ENCODE results near the gene TANGO2.

TANGO2 gene

DNA sequence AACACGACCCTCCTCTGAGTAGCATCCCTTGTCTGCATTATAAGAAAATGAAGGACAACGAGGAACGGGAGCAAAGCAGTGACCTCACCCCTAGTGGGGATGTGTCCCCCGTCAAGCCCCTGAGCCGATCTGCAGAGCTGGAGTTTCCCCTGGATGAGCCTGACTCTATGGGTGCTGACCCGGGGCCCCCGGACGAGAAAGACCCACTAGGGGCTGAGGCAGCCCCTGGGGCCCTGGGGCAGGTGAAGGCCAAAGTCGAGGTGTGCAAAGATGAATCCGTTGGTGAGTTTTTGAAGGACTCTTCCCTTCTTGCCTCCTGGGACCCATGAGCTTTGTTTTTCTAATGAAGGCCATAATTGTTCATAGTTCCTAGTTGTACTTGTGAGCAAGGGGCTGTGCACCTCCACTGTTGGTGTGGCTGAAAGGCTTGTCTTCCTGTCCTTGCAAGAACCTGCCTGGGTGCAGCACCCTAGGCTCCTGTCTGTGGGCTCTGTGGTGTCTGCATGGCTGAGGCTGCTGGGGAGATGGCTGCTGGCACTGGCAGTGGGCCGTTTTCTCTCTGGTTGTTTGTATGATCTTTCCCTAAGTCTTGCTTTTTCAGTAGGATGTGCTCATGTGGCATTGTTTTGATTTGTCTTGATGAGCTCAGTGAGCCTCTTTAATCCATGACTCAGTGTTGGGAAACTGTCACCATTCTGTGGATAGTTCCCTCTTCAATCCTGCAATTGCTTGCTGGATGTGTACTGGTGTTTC, 69.2 kb downstream of the TANGO2 start:
- DNase-seq, result no peak

DNA sequence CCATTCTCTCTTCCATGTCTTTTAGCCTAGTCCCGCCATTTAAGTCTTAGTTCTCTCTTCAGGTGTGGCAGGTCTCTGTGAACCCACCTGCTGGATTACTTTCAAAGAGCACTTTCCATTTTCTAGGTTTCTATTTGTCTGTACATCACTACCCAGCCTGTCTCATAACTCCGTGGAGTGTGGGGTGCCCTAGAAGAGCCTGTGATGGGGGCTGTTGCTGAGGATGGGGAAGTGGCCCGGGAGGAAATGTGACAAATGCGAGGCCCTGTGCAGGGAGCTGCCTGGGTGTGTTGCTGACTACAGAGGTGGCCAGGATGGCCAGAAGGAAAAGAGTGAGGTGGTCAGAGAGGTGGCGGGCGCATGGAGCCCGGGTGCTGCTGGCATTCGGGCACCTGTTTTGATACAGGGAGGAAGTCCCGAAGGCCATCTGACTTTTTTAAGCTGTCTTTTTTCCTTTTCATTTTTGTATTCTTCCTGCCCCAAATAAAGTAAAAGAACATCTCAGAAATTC, 69.9 kb downstream of the TANGO2 start:
- no peak for DNase-seq

DNA sequence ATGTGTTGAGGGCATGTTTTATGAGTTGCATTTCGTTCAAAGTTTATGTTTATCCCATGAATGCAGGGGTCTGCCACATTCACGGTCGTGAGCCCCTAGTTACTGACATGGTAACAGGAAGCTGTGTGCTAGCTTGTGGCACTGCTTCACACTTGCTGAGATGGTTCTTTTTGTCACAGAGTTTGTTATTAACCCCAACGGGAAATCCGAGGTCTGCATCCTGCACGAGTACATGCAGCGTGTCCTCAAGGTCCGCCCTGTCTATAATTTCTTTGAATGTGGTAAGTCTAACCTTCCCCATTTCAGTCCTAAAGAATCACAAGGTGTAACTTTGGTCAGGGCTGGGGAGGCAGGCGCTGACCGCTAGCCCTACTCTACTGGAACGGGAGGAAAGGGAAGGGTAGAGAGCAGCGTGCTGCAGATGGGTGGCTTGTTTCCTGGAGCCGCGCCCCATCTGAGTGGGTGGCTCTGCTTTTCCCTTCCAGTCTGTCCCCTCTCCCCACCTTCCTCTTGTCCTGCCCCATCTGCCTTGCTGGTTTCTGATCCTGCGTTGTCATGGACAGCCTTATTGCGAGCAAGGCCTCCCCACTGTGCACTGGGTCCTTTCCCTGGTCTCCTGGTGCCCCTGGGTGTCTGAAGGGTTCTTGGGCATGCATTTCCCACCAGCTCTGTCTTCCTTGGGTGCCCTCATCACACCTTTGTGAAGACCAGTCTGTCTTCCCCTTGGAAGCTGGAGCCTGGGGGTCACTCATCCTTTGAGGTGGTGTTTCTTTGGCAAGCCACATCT, 71.0 kb downstream of the TANGO2 start:
- DNase-seq, result no peak

DNA sequence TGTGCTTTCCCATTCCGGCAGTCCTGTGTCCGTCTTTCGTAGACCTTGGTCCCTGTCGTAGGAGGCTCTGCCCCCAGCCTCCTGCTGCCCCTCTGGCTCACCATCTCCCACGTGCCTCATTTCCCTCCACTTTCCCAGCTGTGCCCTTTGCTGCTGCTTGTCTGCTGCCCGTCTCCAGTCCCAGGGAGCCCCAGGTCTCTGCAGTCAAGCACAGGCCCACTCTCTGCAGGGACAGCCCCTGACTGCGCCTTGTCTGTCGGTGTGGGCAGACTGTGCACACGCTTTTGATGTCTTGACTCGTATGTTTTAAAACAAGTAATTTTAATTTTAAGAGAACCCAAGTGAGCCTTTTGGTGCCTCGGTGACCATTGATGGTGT, 71.6 kb downstream of the TANGO2 start:
- DNase-seq, result no peak

GRCh38 chr22:20093418-20094196, 72.7 kb downstream of the TANGO2 start:
- no peak for DNase-seq

DNA sequence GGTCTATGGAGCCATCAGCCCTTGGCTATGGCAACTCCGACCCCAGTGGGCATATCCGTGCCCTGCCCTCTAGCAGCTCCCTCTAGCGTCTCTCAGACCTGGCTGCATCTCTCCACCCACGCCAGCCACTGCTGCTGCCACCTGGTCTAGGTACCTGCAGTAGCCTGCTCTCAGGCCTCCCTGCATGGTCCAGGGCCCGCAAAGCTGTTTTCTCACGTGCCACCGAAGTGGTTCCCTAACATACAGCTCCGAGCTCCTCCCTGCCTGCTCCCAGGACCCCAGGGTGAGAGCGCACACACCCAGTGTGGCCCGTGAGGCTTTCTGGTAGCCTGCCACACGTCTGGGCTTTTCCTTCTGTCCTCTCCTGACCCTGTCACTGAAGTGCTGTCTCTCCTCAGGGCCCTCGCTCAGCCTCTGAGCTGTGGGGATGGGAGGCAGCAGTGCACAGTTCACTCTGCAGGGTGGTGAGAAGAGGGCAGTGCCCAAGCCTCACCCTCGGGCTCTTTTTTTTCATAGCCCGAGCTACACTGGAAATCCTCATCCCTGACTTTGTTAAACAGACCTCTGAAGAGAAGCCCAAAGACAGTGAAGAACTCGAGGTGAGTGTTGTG, 73.4 kb downstream of the TANGO2 start:
- DNase-seq, result no peak

- no peak for DNase-seq
These were observed 74.6 kb downstream of the TANGO2 start for GRCh38 chr22:20095521-20095920.

DNA sequence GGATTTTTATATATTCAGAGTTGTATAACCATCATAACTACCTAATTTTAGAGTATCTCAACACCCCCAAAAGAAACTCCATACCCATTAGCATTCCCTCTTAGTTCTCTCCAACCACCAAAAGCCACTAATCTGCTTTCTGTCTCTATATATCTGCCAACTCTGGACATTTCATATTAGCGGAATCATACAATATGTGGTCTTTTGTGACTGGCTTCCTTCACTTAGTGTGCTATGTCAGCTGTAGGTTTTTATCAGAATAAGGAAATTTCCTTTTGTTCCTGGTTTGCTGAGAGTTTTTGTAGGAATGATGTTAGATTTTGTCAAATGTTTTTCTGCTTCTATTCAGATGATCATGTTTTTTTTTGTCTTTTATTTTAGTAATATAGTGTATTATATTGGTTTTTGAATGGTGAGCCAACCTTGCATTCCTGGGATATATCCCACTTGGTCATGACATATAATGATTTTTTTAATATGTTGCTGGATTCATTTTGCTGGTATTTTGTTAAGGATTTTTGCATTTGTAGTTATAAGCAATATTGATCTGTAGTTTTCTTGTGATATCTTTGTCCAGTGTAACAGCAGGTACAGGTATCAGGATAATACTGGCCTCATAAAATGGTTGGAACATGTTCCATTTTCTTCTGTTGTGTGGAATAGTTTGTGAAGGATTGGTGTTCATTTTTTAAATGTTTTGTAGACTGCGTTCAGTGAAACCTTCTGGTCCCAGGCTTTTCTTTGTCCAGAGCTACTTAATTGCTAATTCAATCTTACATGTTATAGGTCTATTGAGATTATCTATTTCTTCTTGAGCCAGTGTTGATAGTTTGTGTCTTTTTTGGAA, 75.9 kb downstream of the TANGO2 start:
- no peak for DNase-seq

GRCh38 chr22:20099099-20099711, 78.3 kb downstream of the TANGO2 start:
- DNase-seq, result no peak

DNA sequence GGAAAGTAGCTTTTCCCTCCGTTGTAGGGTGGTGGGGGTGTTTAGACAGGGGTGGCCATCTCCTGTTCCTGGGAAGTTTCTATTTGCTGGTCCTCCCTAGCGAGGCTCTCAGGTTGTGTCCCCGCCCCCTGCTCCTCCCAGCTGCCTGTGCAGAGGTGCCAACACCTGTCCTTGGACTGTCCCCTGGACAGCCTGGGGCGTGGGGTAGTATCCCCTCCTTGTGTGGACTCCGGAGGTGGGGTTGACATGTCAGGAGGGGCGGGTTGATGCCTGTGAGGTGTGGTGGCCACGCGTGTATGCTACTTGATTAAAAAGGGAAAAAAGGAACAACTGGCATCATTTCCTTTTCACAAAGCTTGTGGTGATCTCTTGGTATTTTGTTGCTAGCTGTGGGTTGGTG, 80.7 kb downstream of the TANGO2 start:
- DNase-seq, result no peak

- DNase-seq, result no peak
These were observed 81.4 kb downstream of the TANGO2 start for GRCh38 chr22:20102203-20102780.

- no peak for DNase-seq
These were observed 84.7 kb downstream of the TANGO2 start for GRCh38 chr22:20105456-20106204.

DNA sequence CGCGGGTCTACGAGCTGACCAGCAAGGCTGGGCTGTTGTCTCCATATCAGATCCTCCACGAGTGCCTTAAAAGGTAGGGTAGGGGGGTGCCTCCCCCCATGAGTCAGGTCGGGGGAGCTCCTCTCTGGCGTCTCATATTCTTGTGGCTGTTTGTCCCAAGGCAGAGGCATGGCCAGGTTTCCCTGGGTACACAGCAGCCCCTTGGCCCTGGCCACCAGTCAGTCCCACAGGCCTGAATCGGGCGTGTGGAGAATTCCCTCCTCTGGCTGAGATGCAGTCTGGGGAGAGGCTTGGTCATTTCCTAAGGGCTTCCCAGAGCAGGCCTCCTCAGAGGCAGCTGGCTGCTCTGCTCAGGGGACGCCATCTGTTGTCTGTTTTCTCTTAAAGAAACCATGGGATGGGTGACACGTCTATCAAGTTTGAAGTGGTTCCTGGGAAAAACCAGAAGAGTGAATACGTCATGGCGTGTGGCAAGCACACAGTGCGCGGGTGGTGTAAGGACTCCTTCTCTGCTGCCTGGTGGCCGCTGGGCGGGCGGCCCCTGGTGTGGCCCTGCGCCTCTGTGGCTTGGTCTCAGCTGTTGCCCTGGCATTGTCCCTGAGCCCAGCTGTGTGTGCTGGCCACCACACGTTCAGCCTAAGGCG, 85.4 kb downstream of the TANGO2 start:
- DNase-seq, result no peak

DNA sequence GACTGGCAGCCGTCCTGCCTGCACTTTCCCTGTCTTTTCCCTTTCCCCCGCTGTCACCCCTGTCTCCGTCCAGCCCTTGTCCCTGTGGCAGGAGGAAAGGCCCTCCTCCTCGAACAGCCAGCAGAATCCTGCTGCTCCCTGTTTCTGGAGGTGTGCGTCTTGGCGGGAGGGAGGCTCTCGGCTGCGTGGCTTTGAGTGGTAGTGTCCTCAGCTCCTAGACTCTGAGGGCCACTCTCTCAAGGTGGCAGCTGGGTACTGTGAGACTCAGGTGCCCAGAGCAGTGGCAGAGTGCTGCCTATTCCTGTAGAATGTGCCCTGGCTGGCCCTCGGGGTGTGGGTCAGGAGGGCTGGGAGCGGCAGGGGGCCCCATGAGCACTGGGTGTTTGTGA, 85.9 kb downstream of the TANGO2 start:
- DNase-seq, result no peak

GRCh38 chr22:20107471-20107901, 86.6 kb downstream of the TANGO2 start:
- no peak for DNase-seq

DNA sequence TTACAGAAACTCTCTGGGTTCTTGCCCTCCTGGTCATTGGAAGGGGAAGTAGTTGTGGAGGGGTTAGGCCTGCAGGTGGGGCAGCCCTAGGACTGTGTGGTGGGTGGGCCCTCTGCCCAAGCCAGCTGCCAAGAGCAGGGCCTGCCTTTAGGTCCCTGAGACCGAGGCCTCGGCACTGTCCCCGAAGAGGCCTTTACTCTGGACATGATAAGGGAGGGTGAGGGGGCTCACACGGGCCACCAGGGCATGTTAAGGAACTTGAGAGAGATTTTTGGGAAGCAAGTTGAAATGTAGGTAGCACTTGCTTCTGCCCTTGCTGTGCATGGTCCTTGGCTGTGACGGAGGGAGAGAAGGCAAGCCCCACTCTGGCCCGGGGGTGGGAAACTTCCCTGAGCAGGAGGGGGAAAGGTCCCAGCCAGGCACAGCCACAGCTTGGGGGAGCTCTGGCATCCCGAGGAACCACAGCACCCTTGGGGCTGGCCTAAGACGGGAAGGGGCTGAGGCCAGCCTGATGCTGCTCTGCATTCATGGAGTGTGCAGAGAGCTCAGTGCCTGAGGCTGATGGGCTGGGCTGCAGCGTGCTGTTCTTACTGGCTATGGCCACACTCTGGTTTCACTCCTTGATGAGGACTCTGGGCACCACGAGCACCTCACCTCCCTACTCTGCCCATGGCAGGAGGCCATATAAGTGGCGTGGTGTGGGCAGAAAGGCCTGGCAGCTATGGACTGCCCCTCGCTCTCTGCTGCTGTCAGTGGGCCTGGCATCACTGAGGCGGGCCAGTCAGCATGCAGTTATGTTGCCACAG, 87.2 kb downstream of the TANGO2 start:
- DNase-seq, result no peak

- no peak for DNase-seq
These were observed 87.9 kb downstream of the TANGO2 start for GRCh38 chr22:20108757-20109230.

- DNase-seq, result no peak
These were observed 88.8 kb downstream of the TANGO2 start for GRCh38 chr22:20109411-20110358.
